ENCODE data around the gene LAMB4.

Gene LAMB4

GRCh38 chr7:108130261-108130660, at the start of gene LAMB4:
TSS of gene LAMB4 (minus strand) at chr7:108130361. CDS start at chr7:108123164, 7,197 bp downstream.
- no peak for TF ChIP-seq CTCF (IDR thresholded peaks at IDR 0.05; ENCODE audit: control insufficient read depth, extremely low read depth, insufficient read depth)
- no peak within 1 kb of the TSS for H3K4me3 ChIP-seq (ENCODE audit: low read depth, low read length)
- DNase-seq (ENCODE audit: low read depth) = no peak

GRCh38 chr7:108178398-108178797, 48.2 kb upstream of the LAMB4 start:
- no peak overlapping the region for H3K4me3 ChIP-seq (ENCODE audit: low read depth, low read length)
- TF ChIP-seq CTCF (IDR thresholded peaks at IDR 0.05; ENCODE audit: control insufficient read depth, extremely low read depth, insufficient read depth) = no peak
- DNase-seq (ENCODE audit: low read depth) = peak; percentile 14

GRCh38 chr7:108171164-108171563, 41.0 kb upstream of the LAMB4 start:
- no peak overlapping the region for H3K4me3 ChIP-seq (ENCODE audit: low read depth, low read length)
- TF ChIP-seq CTCF (IDR thresholded peaks at IDR 0.05; ENCODE audit: control insufficient read depth, extremely low read depth, insufficient read depth) = no peak
- no peak for DNase-seq (ENCODE audit: low read depth)

GRCh38 chr7:108170251-108170650, 40.1 kb upstream of the LAMB4 start:
- TF ChIP-seq CTCF (IDR thresholded peaks at IDR 0.05; ENCODE audit: control insufficient read depth, extremely low read depth, insufficient read depth) = no peak
- no peak for DNase-seq (ENCODE audit: low read depth)

GRCh38 chr7:108167460-108167859, 37.3 kb upstream of the LAMB4 start:
- no peak for TF ChIP-seq CTCF (IDR thresholded peaks at IDR 0.05; ENCODE audit: control insufficient read depth, extremely low read depth, insufficient read depth)
- H3K4me3 ChIP-seq (ENCODE audit: low read depth, low read length) = no peak overlapping the region
- no peak for DNase-seq (ENCODE audit: low read depth)

More at GRCh38 chr7:108170251-108170650, 40.1 kb upstream of the LAMB4 start:
- no peak overlapping the region for H3K4me3 ChIP-seq (ENCODE audit: low read depth, low read length)

- no peak for TF ChIP-seq CTCF (IDR thresholded peaks at IDR 0.05; ENCODE audit: control insufficient read depth, extremely low read depth, insufficient read depth)
- H3K4me3 ChIP-seq (ENCODE audit: low read depth, low read length) = no peak overlapping the region
- DNase-seq (ENCODE audit: low read depth) = no peak
Observed at GRCh38 chr7:108166687-108167086, 36.5 kb upstream of the LAMB4 start.

- TF ChIP-seq CTCF (IDR thresholded peaks at IDR 0.05; ENCODE audit: control insufficient read depth, extremely low read depth, insufficient read depth) = no peak
- no peak for DNase-seq (ENCODE audit: low read depth)
- no peak overlapping the region for H3K4me3 ChIP-seq (ENCODE audit: low read depth, low read length)
Observed at GRCh38 chr7:108165723-108166122, 35.6 kb upstream of the LAMB4 start.
